BJ (cell line): Measurements from ENCODE around the gene KCTD1. TPM values are rescaled to one million over a fixed set of nuclear protein-coding genes. Genes with fewer than 3 reads are reported as not detected.

ENCODE experiments used
- CTCF ChIA-PET: fragments of 350-600 bp; formaldehyde crosslinking; extraction: SDS; loops from one replicate; lab custom pipeline; 2021; ENCODE audit warnings: antibody characterized with exemption, inconsistent platforms; lab: Yijun Ruan, JAX
- POLR2A ChIA-PET: fragments of 300-600 bp; sonication (Branson Sonifier 250); formaldehyde crosslinking; extraction: SDS; loops from one replicate; lab custom pipeline; 2021; ENCODE audit warnings: antibody characterized with exemption; lab: Charles Lee
- DNase-seq: peaks from one replicate; pipeline ENCODE4 v3.0.0-alpha.2; 2011; ENCODE audit warnings: low read depth
- H3K27me3 ChIP-seq: 2 replicates; pipeline ENCODE4 v1.6.0; 2011; ENCODE audit warnings: low read length; ENCODE audit not compliant: control insufficient read depth, insufficient read depth
- H3K36me3 ChIP-seq: 2 replicates; pipeline ENCODE4 v1.5.1; 2011; ENCODE audit warnings: low read length; ENCODE audit not compliant: control insufficient read depth, insufficient read depth
- H3K4me3 ChIP-seq: 2 replicates; pipeline ENCODE4 v1.5.1; 2011; ENCODE audit warnings: low read depth, mild to moderate bottlenecking, control low read depth, low read length
- polyA plus RNA-seq: library from polyadenylated mRNA; depleted of rRNA; stranded (reverse); fragments of >200 nt; gene quantifications from 2 replicates; pipeline ENCODE4 v1.2.3, GENCODE V29; 2011
- TF ChIP-seq, protein P1 (sequence below): IDR thresholded peaks from 2 replicates; pipeline ENCODE4 v1.5.1; 2011; ENCODE audit warnings: low read depth, mild to moderate bottlenecking, control low read depth, inconsistent platforms, low read length, moderate library complexity; ENCODE audit not compliant: insufficient read depth

The KCTD1 gene
- polyA plus RNA-seq, 1 experiment = 9.6 TPM

DNA sequence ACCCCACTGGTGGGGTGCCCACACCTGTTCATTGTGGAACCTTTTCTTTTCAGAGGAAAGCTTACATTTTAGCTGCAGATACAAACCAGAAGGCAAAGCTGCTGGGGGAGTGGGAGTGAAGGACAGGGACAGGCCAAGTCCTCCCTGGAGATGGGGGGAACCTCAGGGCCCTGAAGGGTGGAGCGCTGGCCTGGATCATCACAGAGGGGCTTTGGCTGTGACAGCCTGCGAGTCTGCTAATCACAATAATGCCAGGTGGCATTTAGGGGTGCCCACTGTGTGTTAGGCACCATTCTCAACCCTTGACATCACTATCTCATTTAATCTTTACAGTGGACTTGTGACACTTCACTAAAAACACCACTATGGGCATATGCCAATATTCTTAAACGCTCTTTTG, 27.4 kb downstream of the KCTD1 start:
- Histone ChIP-seq H3K27me3 (no peaks in the 10 kb centered on the region), H3K4me3 (no peak overlapping the region), H3K36me3 (no peaks in the 10 kb centered on the region)
- POLR2A ChIA-PET = no interaction called here
- no peak for DNase-seq
- CTCF ChIA-PET = interaction anchor here (1.2 kb wide), 1 partner anchor 27 kb away, joined by 3 read pairs; the partner anchor contains the start of gene KCTD1
- TF ChIP-seq, protein P1, sequence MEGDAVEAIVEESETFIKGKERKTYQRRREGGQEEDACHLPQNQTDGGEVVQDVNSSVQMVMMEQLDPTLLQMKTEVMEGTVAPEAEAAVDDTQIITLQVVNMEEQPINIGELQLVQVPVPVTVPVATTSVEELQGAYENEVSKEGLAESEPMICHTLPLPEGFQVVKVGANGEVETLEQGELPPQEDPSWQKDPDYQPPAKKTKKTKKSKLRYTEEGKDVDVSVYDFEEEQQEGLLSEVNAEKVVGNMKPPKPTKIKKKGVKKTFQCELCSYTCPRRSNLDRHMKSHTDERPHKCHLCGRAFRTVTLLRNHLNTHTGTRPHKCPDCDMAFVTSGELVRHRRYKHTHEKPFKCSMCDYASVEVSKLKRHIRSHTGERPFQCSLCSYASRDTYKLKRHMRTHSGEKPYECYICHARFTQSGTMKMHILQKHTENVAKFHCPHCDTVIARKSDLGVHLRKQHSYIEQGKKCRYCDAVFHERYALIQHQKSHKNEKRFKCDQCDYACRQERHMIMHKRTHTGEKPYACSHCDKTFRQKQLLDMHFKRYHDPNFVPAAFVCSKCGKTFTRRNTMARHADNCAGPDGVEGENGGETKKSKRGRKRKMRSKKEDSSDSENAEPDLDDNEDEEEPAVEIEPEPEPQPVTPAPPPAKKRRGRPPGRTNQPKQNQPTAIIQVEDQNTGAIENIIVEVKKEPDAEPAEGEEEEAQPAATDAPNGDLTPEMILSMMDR = no peak

DNA sequence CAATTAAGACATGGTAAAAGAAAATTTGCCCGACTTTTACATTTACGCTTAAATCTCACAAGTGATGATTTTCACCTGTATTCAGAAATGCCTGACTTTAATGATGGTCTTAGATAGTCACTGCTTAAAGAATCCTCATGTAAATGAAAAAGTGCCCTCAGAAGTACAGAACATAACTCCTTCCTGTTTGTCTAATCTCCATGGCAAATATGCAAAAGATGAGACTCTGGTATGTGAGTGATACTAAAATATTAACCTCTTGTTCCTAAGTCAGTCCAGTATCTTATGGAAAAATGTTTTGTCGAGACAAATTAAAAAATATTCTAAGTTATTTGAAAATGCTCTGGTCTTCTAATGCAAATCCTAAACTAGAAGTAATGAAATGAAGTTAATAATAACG, 29.2 kb downstream of the KCTD1 start:
- Histone ChIP-seq H3K27me3 (no peaks in the 10 kb centered on the region), H3K36me3 (no peaks in the 10 kb centered on the region), H3K4me3 (no peak overlapping the region)
- TF ChIP-seq, protein P1 = no peak
- ChIA-PET CTCF (no interaction called here), POLR2A (no interaction called here)
- DNase-seq = no peak

DNA sequence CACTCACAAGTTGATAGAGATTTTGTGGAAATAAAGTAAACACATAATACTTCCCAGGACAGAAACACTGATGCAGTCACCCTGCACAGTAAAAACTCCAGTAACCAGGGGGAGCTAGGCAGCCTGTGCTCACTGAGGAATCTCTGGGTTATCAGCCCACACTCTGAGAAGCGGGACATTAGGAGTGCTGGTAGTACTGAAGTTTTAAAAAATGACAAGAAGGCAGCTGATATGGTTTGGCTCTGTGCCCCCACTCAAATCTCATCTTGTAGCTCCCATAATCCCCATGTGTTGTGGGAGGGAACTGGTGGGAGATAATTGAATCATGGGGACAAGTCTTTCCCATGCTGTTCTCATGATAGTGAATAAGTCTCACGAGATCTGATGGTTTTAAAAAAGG, 31.4 kb downstream of the KCTD1 start:
- no peak overlapping the region for H3K4me3 ChIP-seq
- H3K27me3 ChIP-seq = no peaks in the 10 kb centered on the region
- ChIA-PET POLR2A (no interaction called here), CTCF (interaction anchor here (0.9 to 2.0 kb wide), 3 partner anchors 9 to 31 kb away, joined by 3 to 5 read pairs (median 3); partner anchors contain the start of gene KCTD1)
- DNase-seq = no peak
- TF ChIP-seq, protein P1 = no peak
- no peaks in the 10 kb centered on the region for H3K36me3 ChIP-seq

- POLR2A ChIA-PET = no interaction called here
- TF ChIP-seq, protein P1 = no peak
- Histone ChIP-seq H3K27me3 (no peaks in the 10 kb centered on the region), H3K36me3 (no peaks in the 10 kb centered on the region), H3K4me3 (no peak overlapping the region)
- no peak for DNase-seq
- CTCF ChIA-PET = interaction anchor here (1.4 to 2.0 kb wide), 2 partner anchors 10 to 32 kb away, joined by 3 to 5 read pairs; partner anchors contain the start of gene KCTD1
Measured at GRCh38 chr18:26515643-26516487, 32.5 kb downstream of the KCTD1 start.

DNA sequence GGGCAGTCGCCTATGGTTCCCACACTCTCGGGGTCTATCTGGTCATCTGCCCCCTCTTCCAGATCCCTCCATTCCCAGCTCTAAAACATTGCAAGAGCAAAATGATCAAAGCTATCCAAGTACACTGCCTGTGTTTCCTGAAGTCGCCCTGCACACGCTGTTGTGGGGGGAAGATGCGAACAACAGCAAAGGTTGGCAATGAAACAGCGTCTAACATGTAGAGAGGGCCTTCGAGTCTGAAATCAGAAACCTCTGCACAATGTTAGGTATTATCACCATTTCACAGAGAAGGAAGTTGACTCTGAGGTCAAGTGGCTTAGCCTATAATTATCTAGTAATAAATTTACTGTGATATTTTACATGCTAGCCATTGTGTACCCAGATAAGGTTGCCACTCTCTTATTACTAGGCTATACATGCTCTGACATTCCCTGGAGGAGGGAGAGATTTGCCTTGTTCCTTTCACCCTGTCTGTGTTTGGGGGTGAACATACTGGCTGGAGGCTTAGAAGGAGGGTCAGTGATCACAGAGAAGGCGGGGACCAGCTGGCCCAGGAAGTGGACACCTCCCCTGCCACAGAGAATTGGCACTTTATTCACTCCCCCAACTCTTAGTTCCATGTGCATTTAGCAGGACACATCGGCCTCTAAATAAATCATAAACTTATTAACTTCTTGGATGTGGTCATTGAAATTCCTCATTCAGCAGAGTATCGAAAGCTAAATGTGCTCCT, 36.8 kb downstream of the KCTD1 start:
- no peak for DNase-seq
- TF ChIP-seq, protein P1 = no peak
- H3K36me3 ChIP-seq = no peaks in the 10 kb centered on the region
- POLR2A ChIA-PET = no interaction called here
- no peaks in the 10 kb centered on the region for H3K27me3 ChIP-seq
- CTCF ChIA-PET = interaction anchor here (0.6 kb wide), 1 partner anchor 45 kb away, joined by 3 read pairs; no protein-coding TSS in a partner anchor
- no peak overlapping the region for H3K4me3 ChIP-seq
